H9 (cell line): ENCODE results near the gene SMPD2. TPM values are rescaled to one million over a fixed set of nuclear protein-coding genes. Genes with fewer than 3 reads are reported as not detected.

ENCODE experiments used
- DNase-seq: peaks from one replicate; pipeline ENCODE4 v3.0.0-alpha.2; 2017
- H2AFZ ChIP-seq: one replicate; pipeline ENCODE4 v1.6.1; 2013; ENCODE audit warnings: mild to moderate bottlenecking, low read length, control low read depth, moderate library complexity
- H2AK5ac ChIP-seq: 2 replicates; pipeline ENCODE4 v1.6.1; 2013; ENCODE audit warnings: low read length, control low read depth, mixed read lengths; ENCODE audit not compliant: insufficient read length
- H2BK120ac ChIP-seq: one replicate; pipeline ENCODE4 v1.6.1; 2013; ENCODE audit warnings: low read depth, mild to moderate bottlenecking, low read length, control low read depth, inconsistent platforms; ENCODE audit not compliant: poor library complexity, severe bottlenecking
- H2BK12ac ChIP-seq: 2 replicates; pipeline ENCODE4 v1.6.1; 2013; ENCODE audit warnings: low read length, control low read depth, mixed read lengths, low read depth; ENCODE audit not compliant: insufficient read length
- H2BK15ac ChIP-seq: 2 replicates; pipeline ENCODE4 v1.6.1; 2013; ENCODE audit warnings: low read depth, low read length, control low read depth
- H2BK20ac ChIP-seq: one replicate; pipeline ENCODE4 v1.6.1; 2013; ENCODE audit warnings: low read depth, mild to moderate bottlenecking, low read length, control low read depth, inconsistent platforms; ENCODE audit not compliant: poor library complexity, severe bottlenecking
- H2BK5ac ChIP-seq: 2 replicates; pipeline ENCODE4 v1.6.1; 2013; ENCODE audit warnings: low read length, control low read depth, mixed read lengths; ENCODE audit not compliant: insufficient read length
- H3K14ac ChIP-seq: 2 replicates; pipeline ENCODE4 v1.6.1; 2013; ENCODE audit warnings: low read length, control low read depth; ENCODE audit not compliant: insufficient read depth
- H3K18ac ChIP-seq: 2 replicates; pipeline ENCODE4 v1.6.1; 2013; ENCODE audit warnings: low read depth, mild to moderate bottlenecking, mixed read lengths, low read length, control low read depth; ENCODE audit not compliant: insufficient read length
- H3K23ac ChIP-seq: 2 replicates; pipeline ENCODE4 v1.6.1; 2013; ENCODE audit warnings: low read length, control low read depth, mixed read lengths, low read depth; ENCODE audit not compliant: insufficient read length
- H3K23me2 ChIP-seq: 2 replicates; pipeline ENCODE4 v1.6.1; 2013; ENCODE audit warnings: low read depth, mild to moderate bottlenecking, mixed read lengths, low read length, control low read depth; ENCODE audit not compliant: insufficient read length, poor library complexity, severe bottlenecking
- H3K27ac ChIP-seq: 2 replicates; pipeline ENCODE4 v1.5.1; 2013; ENCODE audit warnings: low read length, control low read depth, mixed read lengths, low read depth; ENCODE audit not compliant: insufficient read length
- H3K27me3 ChIP-seq: 2 replicates; pipeline ENCODE4 v1.6.1; 2013; ENCODE audit warnings: low read length, control low read depth, inconsistent platforms; ENCODE audit not compliant: insufficient read depth
- H3K4ac ChIP-seq: 2 replicates; pipeline ENCODE4 v1.6.1; 2013; ENCODE audit warnings: low read depth, mild to moderate bottlenecking, control low read depth, inconsistent platforms, low read length, moderate library complexity
- H3K4me1 ChIP-seq: 2 replicates; pipeline ENCODE4 v1.6.1; 2013; ENCODE audit warnings: low read length, control low read depth, inconsistent platforms; ENCODE audit not compliant: insufficient read depth
- H3K4me2 ChIP-seq: 2 replicates; pipeline ENCODE4 v1.6.1; 2013; ENCODE audit warnings: low read length, control low read depth, mixed read lengths; ENCODE audit not compliant: insufficient read length, insufficient read depth
- H3K56ac ChIP-seq: 2 replicates; pipeline ENCODE4 v1.6.1; 2013; ENCODE audit warnings: low read depth, mild to moderate bottlenecking, mixed read lengths, low read length, control low read depth; ENCODE audit not compliant: insufficient read length
- H3K79me1 ChIP-seq: 2 replicates; pipeline ENCODE4 v1.6.1; 2013; ENCODE audit warnings: low read depth, mild to moderate bottlenecking, moderate library complexity, low read length, control low read depth, inconsistent platforms; ENCODE audit not compliant: insufficient read depth, poor library complexity, severe bottlenecking
- H3K79me2 ChIP-seq: 2 replicates; pipeline ENCODE4 v1.6.1; 2013; ENCODE audit warnings: low read length, control low read depth, inconsistent platforms; ENCODE audit not compliant: insufficient read depth
- H3K9ac ChIP-seq: 2 replicates; pipeline ENCODE4 v1.6.1; 2013; ENCODE audit warnings: low read length, control low read depth, mixed read lengths; ENCODE audit not compliant: insufficient read length; ENCODE audit errors: extremely low read depth
- H3K9me3 ChIP-seq: one replicate; pipeline ENCODE4 v1.6.1; 2013; ENCODE audit warnings: low read depth, low read length, inconsistent platforms; ENCODE audit not compliant: control insufficient read depth
- H3T11ph ChIP-seq: one replicate; pipeline ENCODE4 v1.6.1; 2013; ENCODE audit warnings: mild to moderate bottlenecking, low read length, control low read depth, inconsistent platforms
- H4K20me1 ChIP-seq: one replicate; pipeline ENCODE4 v1.6.1; 2013; ENCODE audit not compliant: control insufficient read depth, insufficient read length, insufficient read depth
- H4K5ac ChIP-seq: 2 replicates; pipeline ENCODE4 v1.6.1; 2013; ENCODE audit warnings: low read depth, mild to moderate bottlenecking, mixed read lengths, low read length, control low read depth; ENCODE audit not compliant: insufficient read length
- H4K8ac ChIP-seq: replicated peaks from 2 replicates; pipeline ENCODE4 v1.6.1; 2013; ENCODE audit warnings: low read length, control low read depth, mixed read lengths, low read depth; ENCODE audit not compliant: insufficient read length
- H4K91ac ChIP-seq: 2 replicates; pipeline ENCODE4 v1.6.1; 2013; ENCODE audit warnings: low read depth, mild to moderate bottlenecking, moderate library complexity, mixed read lengths, low read length, control low read depth; ENCODE audit not compliant: insufficient read length
- H3K27ac Mint-ChIP-seq, 3 experiments: 2 replicates in 2 of 3; 3 replicates in 1 of 3; pipeline ENCODE4 v1.8.0; 2020 to 2021; ENCODE audit warnings: mixed read lengths in 3 of 3, mild to moderate bottlenecking in 1 of 3, moderate library complexity in 1 of 3
- H3K27me3 Mint-ChIP-seq: 2 replicates; pipeline ENCODE4 v1.8.0; 2021; ENCODE audit warnings: low read depth, mild to moderate bottlenecking, moderate library complexity, mixed read lengths
- H3K36me3 Mint-ChIP-seq, 3 experiments: 2 replicates in 2 of 3; 3 replicates in 1 of 3; pipeline ENCODE4 v1.8.0; 2020 to 2021; ENCODE audit warnings: low read depth in 3 of 3, mixed read lengths in 3 of 3; ENCODE audit not compliant: insufficient read depth in 1 of 3
- H3K4me1 Mint-ChIP-seq, 2 experiments: 2 replicates each; pipeline ENCODE4 v1.8.0; 2020; ENCODE audit warnings: mixed read lengths in 2 of 2
- H3K4me3 Mint-ChIP-seq, 2 experiments: 2 replicates in 1 of 2; 3 replicates in 1 of 2; pipeline ENCODE4 v1.8.0; 2020 to 2021; ENCODE audit warnings: mild to moderate bottlenecking in 2 of 2, mixed read lengths in 2 of 2, moderate library complexity in 1 of 2
- H3K9me3 Mint-ChIP-seq, 2 experiments: 2 replicates in 1 of 2; 3 replicates in 1 of 2; pipeline ENCODE4 v1.8.0; 2020; ENCODE audit warnings: mild to moderate bottlenecking in 2 of 2, mixed read lengths in 2 of 2, moderate library complexity in 1 of 2
- WGBS: extraction: QIAGEN DNeasy Blood & Tissue Kit; methylation state at CpG from one replicate; pipeline ENCODE4 v1.1.7; 2013; ENCODE audit warnings: missing lambda C conversion rate, low lambda C conversion rate, mixed read lengths; ENCODE audit not compliant: insufficient read length; ENCODE audit errors: extremely low coverage; 5-methylcytosine and 5-hydroxymethylcytosine counted together
- total RNA-seq: library from RNA; stranded (reverse); gene quantifications from 2 replicates; pipeline ENCODE4 v1.2.1, GENCODE V29; 2021
- TF ChIP-seq, protein P1 (sequence below): fragments of 200-600 bp; sonication (generic); conservative IDR thresholded peaks from 3 replicates; pipeline ENCODE4 v1.8.0; 2021; ENCODE audit warnings: antibody characterized with exemption, mild to moderate bottlenecking

The SMPD2 gene
- total RNA-seq, 1 experiment from 2014 or later: 13.0 TPM

DNA sequence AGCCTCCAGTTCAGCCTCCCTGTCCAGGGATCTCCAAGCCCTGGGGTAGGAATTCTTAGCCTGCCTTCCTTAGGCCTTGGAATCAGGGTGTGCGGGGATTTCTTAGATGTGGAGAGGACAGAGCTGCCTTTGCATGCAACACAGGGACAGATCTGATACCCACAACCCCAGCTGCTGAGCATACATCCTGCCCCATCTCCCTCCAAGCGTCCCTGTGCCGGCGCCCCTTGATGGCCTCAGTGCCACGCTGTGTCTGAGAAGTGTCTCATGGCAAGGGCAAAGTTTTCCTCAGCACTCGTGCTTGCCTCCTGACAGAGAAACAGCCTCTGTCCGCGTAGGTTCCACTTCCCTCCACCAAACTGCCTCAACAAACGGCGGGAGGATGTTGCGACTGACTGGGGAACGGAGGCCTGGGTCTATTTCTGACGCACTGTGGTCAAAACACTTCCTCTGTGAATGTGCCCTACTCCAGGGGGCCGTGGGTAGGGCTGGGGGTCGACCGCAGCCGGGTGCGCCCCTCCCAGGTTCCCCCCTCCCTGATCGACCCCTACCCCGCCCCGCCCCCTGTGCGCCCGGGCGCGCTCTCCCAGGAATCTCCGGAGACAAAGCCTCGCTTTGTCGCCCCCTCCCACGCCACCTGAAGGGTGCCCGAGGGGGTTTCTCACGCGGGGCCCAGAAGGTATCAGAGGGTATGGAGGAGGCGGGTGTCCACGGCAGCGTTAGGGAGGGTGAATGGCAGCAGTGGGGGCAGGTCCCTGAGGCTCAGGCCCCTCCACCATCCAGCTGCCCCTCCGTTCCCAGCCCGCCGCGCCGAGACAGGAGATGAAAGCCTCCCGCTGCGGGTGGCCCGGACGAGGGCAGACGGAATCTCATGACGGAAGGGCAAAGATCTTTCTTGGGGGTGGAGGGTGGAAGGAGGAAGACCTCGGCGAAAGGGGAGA lies 14.2 kb downstream of the SMPD2 start:
- no peak overlapping the region for H4K8ac ChIP-seq
- H3K9me3 ChIP-seq: no peaks in the 10 kb centered on the region
- H2BK120ac ChIP-seq: no peak overlapping the region
- H3K23ac ChIP-seq: no peak overlapping the region
- H4K91ac ChIP-seq: no peak overlapping the region
- Mint-ChIP-seq H3K36me3 (peaks cover 10 to 37% (median 32%) of the 10 kb centered on the region in 3 experiments), H3K27ac (peak overlapping the region; percentile 34 to 90 (median 43); a peak in 4 of 7 replicates), H3K27me3 (no peaks in the 10 kb centered on the region), H3K9me3 (no peaks in the 10 kb centered on the region), H3K4me3 (peak overlapping the region; percentile 92 to 97), H3K4me1 (peaks cover 41 to 43% of the 10 kb centered on the region in 2 experiments)
- peaks cover 12% of the 10 kb centered on the region; the same call in 1 of the 2 replicates for H3K4me1 ChIP-seq
- H2BK20ac ChIP-seq: no peak overlapping the region
- H2AK5ac ChIP-seq: no peak overlapping the region
- no peak overlapping the region for H3T11ph ChIP-seq
- H3K27me3 ChIP-seq: no peaks in the 10 kb centered on the region
- no peak overlapping the region for H3K18ac ChIP-seq
- H2BK5ac ChIP-seq: no peak overlapping the region
- no peaks in the 10 kb centered on the region for H3K79me2 ChIP-seq
- no peak overlapping the region for H4K5ac ChIP-seq
- TF ChIP-seq, protein P1, sequence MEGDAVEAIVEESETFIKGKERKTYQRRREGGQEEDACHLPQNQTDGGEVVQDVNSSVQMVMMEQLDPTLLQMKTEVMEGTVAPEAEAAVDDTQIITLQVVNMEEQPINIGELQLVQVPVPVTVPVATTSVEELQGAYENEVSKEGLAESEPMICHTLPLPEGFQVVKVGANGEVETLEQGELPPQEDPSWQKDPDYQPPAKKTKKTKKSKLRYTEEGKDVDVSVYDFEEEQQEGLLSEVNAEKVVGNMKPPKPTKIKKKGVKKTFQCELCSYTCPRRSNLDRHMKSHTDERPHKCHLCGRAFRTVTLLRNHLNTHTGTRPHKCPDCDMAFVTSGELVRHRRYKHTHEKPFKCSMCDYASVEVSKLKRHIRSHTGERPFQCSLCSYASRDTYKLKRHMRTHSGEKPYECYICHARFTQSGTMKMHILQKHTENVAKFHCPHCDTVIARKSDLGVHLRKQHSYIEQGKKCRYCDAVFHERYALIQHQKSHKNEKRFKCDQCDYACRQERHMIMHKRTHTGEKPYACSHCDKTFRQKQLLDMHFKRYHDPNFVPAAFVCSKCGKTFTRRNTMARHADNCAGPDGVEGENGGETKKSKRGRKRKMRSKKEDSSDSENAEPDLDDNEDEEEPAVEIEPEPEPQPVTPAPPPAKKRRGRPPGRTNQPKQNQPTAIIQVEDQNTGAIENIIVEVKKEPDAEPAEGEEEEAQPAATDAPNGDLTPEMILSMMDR: no peak
- H3K4me2 ChIP-seq: peak overlapping the region; percentile 90
- H3K27ac ChIP-seq: no peak overlapping the region
- no peak overlapping the region for H3K56ac ChIP-seq
- no peak overlapping the region for H2BK15ac ChIP-seq
- H3K23me2 ChIP-seq: peaks cover 10% of the 10 kb centered on the region
- peak overlapping the region; percentile 26 for H3K9ac ChIP-seq
- DNase-seq: no peak
- no peaks in the 10 kb centered on the region for H4K20me1 ChIP-seq
- H3K79me1 ChIP-seq: peaks cover 3% of the 10 kb centered on the region
- no peak overlapping the region; the same call in 1 of the 2 replicates for H3K14ac ChIP-seq
- no peak overlapping the region for H3K4ac ChIP-seq
- H2AFZ ChIP-seq: no peak overlapping the region
- no CpG with 5 or more reads among the region's 48 CpGs for WGBS
- H2BK12ac ChIP-seq: no peak overlapping the region
